Renal cortical epithelial cell (primary cell): Measurements from ENCODE around the gene DGCR6. TPM values are rescaled to one million over a fixed set of nuclear protein-coding genes. Genes with fewer than 3 reads are reported as not detected.
"Not testable (repeated sequence)": the region's sequence is repeated elsewhere in the genome, so short reads cannot be mapped to it uniquely, and the experiment has no call there.

ENCODE experiments used
- DNase-seq: peaks from one replicate; pipeline ENCODE4 v3.0.0-alpha.2; 2011; ENCODE audit warnings: low read depth
- total RNA-seq: library from RNA; depleted of rRNA; stranded (reverse); fragments of >200 nt; gene quantifications from 2 replicates; pipeline ENCODE4 v1.2.3, GENCODE V29; 2014

The DGCR6 gene
- total RNA-seq, 1 donor from 2014 or later = 0.40 TPM

GRCh38 chr22:18960166-18960820 lies 54.2 kb downstream of the DGCR6 start:
- not testable (repeated sequence) for DNase-seq

- DNase-seq = not testable (repeated sequence)
Observed at GRCh38 chr22:18961201-18961600, 55.1 kb downstream of the DGCR6 start.

Other genes with a start within 250 kb of the DGCR6 start
- gene PRODH, start 30.0 kb downstream of the DGCR6 start, total RNA-seq = 1.9 and 4.3 TPM in 2 replicates
- 73.8 and 131 TPM in 2 replicates for gene DGCR2, start 216.1 kb downstream of the DGCR6 start, total RNA-seq
- not detected in 2 replicates for gene TSSK2, start 225.0 kb downstream of the DGCR6 start, total RNA-seq
- gene ESS2, start 238.3 kb downstream of the DGCR6 start, total RNA-seq = 12.9 and 13.2 TPM in 2 replicates
- not detected in 2 replicates for gene GSC2, start 244.0 kb downstream of the DGCR6 start, total RNA-seq